Stimulated activated naive CD8-positive, alpha-beta T cell treated with anti-CD3 and anti-CD28 coated beads, Interleukin-15, Interleukin-2, amounts not matched to agents 100 ng/mL and 50 ng/mL, for 24 hours (primary cell): ENCODE data around the gene UHRF2.
"Not testable (repeated sequence)": the region's sequence is repeated elsewhere in the genome, so short reads cannot be mapped to it uniquely, and the experiment has no call there.

Experiments used
- H3K27ac Mint-ChIP-seq: one replicate; pipeline ENCODE4 v1.8.0; 2021; ENCODE audit warnings: mild to moderate bottlenecking, mixed read lengths
- H3K27me3 Mint-ChIP-seq: one replicate; pipeline ENCODE4 v1.8.0; 2021; ENCODE audit warnings: mixed read lengths
- H3K36me3 Mint-ChIP-seq: one replicate; pipeline ENCODE4 v1.8.0; 2021; ENCODE audit warnings: low read depth, mixed read lengths
- H3K4me1 Mint-ChIP-seq: one replicate; pipeline ENCODE4 v1.8.0; 2021; ENCODE audit warnings: low read depth, mixed read lengths
- H3K4me3 Mint-ChIP-seq: one replicate; pipeline ENCODE4 v1.8.0; 2021; ENCODE audit warnings: mild to moderate bottlenecking, mixed read lengths
- H3K9me3 Mint-ChIP-seq: one replicate; pipeline ENCODE4 v1.8.0; 2021; ENCODE audit warnings: mixed read lengths

UHRF2 gene, protein sequence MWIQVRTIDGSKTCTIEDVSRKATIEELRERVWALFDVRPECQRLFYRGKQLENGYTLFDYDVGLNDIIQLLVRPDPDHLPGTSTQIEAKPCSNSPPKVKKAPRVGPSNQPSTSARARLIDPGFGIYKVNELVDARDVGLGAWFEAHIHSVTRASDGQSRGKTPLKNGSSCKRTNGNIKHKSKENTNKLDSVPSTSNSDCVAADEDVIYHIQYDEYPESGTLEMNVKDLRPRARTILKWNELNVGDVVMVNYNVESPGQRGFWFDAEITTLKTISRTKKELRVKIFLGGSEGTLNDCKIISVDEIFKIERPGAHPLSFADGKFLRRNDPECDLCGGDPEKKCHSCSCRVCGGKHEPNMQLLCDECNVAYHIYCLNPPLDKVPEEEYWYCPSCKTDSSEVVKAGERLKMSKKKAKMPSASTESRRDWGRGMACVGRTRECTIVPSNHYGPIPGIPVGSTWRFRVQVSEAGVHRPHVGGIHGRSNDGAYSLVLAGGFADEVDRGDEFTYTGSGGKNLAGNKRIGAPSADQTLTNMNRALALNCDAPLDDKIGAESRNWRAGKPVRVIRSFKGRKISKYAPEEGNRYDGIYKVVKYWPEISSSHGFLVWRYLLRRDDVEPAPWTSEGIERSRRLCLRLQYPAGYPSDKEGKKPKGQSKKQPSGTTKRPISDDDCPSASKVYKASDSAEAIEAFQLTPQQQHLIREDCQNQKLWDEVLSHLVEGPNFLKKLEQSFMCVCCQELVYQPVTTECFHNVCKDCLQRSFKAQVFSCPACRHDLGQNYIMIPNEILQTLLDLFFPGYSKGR

DNA sequence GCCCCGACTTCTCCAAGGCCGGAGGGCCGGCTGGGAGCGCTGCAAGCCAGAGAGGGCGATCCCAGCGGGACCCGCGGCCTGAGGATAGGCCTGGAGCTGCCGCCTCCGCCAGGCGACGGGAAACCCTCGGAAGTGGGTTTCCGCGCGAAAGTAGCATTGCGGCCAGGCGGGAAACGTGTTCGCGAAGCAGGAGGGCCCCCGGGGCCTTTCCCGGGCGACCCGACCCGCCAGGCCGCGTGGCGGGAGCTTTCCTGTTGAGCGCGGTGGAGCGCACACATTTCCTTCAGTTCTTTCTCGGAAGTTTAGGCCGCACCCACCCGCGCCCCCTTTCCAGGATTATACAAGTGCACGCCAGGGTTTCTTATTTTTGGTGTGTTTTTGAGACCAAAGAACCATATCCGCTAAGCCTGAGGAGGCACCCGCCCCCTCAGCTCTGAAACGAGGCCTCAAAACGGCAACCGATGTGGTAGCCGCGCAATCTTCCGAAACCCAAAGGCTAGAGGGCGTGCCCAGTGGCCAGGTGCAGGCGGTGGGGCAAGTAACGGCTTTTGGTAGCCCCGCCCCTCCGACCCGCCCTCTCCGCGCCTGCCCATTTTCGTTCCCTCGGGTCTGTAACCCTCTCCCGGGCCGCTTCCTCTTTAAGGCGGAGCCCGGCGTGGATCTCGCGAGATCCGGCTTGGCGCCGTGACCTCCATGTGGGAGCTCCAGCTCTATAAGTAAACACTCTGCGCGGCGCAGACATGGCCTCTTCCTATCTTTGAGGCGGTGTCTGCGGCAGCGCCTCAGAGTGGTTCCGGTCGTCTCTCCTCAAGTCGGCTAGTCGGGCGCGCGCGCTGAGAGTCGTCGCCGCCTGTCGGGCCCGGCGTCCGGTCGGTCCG is at the start of gene UHRF2:
Gene UHRF2, plus strand, starts transcription at position 713 of the 878 bp plus-strand sequence. CDS start 292 bp downstream, outside the sequence.
- Mint-ChIP-seq H3K27me3 (no peaks in the 10 kb centered on the region), H3K9me3 (no peaks in the 10 kb centered on the region), H3K36me3 (peaks cover 26% of the 10 kb centered on the region)

DNA sequence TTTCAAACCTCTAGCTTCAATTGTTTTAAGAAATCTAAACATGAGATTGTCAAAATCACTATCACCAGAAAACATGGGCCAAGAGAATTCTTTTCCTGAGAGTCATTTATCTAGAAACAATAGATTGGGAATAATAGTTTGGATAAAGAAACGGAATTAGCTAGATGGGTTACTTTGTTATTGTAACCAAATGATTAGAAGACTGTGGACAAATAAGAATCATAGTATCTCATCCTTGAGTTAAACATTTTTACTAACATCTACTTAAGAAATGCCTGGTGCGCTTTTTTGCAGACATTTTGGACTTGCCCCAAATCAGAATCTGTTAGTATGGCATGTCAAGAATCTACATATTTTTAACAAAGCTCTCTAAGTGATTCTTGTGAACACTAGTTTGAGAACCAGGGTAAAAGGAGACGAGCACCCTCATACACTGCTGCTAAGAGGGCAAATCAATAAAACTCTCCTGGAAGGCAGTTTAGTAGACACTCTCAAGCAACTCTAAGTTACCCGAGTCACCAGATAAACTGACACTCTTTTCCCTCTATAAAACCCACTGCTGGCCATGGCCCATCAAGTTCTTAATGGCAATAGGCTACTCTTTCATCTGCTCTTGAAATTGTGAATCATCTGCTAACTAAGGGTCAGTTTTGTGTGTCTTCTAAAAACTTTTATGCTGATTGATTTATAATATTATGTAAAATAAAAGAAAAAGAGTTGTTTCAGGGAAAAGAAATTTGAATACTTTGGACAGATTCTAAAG is 45.7 kb upstream of the UHRF2 start:
- no peaks in the 10 kb centered on the region for H3K4me1 Mint-ChIP-seq
- no peak overlapping the region for H3K4me3 Mint-ChIP-seq
- no peaks in the 10 kb centered on the region for H3K9me3 Mint-ChIP-seq
- no peak overlapping the region for H3K27ac Mint-ChIP-seq
- no peaks in the 10 kb centered on the region for H3K27me3 Mint-ChIP-seq
- H3K36me3 Mint-ChIP-seq = no peaks in the 10 kb centered on the region

More for the DNA sequence above, at the start of gene UHRF2:
- Mint-ChIP-seq H3K4me1 (peaks cover 39% of the 10 kb centered on the region), H3K27ac (peak within 1 kb of the TSS; percentile 95), H3K4me3 (peak within 1 kb of the TSS; percentile 88)

DNA sequence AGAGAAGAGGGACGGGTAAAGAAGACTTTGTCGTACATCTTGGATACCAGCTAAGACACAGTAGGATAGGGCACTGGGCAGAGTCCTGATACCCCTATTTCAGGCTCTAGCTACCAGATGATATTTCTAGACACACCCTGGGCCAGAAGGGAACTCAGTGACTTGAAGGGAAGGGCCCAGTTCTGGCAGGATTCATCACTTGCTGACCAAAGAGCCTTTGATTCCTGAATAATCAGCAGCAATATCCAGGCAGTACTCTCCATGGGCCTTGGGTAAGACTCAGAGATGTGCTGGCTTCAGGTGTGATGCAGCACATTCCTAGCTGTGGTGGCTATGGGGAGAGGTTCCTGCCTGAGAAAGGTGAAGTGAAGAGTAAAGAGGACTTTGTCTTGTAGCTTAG is 44.2 kb upstream of the UHRF2 start:
- Mint-ChIP-seq H3K36me3 (no peaks in the 10 kb centered on the region), H3K4me3 (no peak overlapping the region), H3K9me3 (no peaks in the 10 kb centered on the region), H3K4me1 (no peaks in the 10 kb centered on the region), H3K27ac (no peak overlapping the region), H3K27me3 (no peaks in the 10 kb centered on the region)

DNA sequence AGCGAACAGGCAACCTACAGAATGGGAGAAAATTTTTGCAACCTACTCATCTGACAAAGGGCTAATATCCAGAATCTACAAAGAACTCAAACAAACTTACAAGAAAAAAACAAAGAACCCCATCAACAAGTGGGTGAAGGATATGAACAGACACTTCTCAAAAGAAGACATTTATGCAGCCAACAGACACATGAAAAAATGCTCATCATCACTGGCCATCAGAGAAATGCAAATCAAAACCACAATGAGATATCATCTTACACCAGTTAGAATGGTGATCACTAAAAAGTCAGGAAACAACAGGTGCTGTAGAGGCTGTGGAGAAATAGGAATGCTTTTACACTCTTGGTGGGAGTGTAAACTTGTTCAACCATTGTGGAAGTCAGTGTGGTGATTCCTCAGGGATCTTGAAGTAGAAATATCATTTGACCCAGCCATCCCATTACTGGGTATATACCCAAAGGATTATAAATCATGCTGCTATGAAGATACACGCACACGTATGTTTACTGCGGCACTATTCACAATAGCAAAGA is 31.5 kb upstream of the UHRF2 start:
- H3K27ac Mint-ChIP-seq, H3K4me1 Mint-ChIP-seq, H3K9me3 Mint-ChIP-seq, H3K4me3 Mint-ChIP-seq, H3K36me3 Mint-ChIP-seq, H3K27me3 Mint-ChIP-seq: not testable (repeated sequence)

DNA sequence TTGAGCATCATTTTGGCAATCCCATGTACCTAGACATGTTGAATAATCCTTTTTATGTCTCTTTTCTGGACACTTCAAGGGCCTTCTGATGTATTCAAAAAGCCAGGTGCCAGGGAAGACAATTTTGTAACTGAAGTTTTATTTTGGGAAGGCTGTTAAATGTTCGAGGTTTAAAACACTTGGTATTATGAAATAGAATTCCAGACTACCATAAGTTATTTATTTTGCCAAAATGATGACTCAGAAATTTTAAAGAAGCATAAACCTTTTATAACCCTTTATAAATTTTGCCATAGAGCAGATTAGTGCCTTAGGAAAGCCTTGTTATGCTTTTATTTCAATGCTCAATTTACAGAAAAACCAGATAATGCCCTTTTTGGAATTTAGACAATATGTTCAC is 30.3 kb upstream of the UHRF2 start:
- H3K27ac Mint-ChIP-seq = no peak overlapping the region
- no peaks in the 10 kb centered on the region for H3K36me3 Mint-ChIP-seq
- H3K4me3 Mint-ChIP-seq = no peak overlapping the region
- no peaks in the 10 kb centered on the region for H3K27me3 Mint-ChIP-seq
- no peaks in the 10 kb centered on the region for H3K4me1 Mint-ChIP-seq
- no peaks in the 10 kb centered on the region for H3K9me3 Mint-ChIP-seq

DNA sequence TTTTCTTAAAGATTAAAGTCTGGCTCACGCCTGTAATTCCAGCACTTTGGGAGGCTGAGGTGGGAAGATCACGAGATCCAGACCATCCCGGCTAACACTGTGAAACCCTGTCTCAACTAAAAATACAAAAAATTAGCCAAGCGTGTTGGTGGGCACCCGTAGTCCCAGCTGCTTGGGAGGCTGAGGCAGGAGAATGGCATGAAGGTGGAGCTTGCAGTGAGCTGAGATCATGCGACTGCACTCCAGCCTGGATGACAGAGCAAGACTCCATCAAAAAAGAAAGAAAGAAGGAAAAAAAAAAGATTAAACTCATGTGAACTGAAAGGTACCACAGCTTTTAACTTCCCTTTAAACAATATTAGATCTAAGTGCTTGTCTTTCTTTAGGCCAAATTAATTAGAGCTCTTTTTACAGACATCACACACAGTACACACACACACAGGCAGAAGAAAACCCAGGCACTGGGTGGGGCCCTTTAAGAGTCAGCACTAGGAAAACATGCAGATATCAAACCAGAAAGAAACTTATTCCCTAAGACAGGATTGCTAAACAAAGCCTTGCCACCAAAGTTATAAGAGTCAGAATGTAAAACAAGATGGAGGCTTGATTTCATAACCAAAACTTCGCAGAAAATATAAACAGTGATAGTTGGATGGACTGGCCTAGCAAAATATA is 29.3 kb upstream of the UHRF2 start:
- H3K4me3 Mint-ChIP-seq = no peak overlapping the region
- H3K4me1 Mint-ChIP-seq = no peaks in the 10 kb centered on the region
- H3K27me3 Mint-ChIP-seq = no peaks in the 10 kb centered on the region
- no peaks in the 10 kb centered on the region for H3K9me3 Mint-ChIP-seq
- H3K36me3 Mint-ChIP-seq = no peaks in the 10 kb centered on the region
- no peak overlapping the region for H3K27ac Mint-ChIP-seq

DNA sequence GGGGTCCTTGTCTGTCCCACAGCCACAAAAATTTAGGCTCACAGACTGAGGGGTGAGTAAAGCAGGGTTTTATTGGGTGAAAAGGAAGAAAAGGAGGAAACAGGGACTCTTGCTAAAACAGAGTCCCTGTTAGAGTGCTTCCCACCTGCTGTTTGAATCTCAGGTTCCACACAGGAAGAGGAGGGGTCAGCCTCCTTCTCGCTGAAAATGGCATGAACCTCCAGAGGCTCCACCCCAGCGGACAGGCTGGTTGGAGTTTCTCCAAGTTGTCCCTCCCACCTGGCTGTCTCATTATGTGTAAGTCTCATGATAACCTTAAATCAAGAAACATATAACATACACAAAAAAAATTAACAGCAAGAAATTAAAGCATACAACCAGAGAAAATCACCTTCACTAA is 28.3 kb upstream of the UHRF2 start:
- Mint-ChIP-seq H3K4me3 (no peak overlapping the region), H3K4me1 (no peaks in the 10 kb centered on the region), H3K27me3 (no peaks in the 10 kb centered on the region), H3K9me3 (no peaks in the 10 kb centered on the region), H3K27ac (no peak overlapping the region), H3K36me3 (no peaks in the 10 kb centered on the region)

DNA sequence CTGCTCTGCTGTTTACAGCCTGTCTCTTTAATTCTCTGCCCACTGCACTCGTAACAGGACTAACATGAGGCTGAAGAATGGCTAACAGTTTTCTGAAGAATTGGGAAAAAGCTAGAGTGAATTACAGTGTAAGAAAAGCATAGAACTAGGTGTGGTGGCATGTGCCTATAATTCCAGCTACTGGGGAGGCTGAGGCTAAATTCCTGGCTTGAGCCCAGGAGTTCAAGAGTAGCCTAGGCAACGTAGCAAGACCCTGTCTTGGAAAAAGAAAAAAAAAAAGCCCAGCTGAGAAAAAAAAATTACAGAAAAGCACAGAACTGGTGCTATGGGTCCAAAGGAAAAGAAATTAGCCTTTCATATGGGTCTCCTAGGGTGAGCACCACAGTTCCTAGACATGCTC is 13.9 kb upstream of the UHRF2 start:
- Mint-ChIP-seq H3K9me3 (no peaks in the 10 kb centered on the region), H3K4me3 (no peak overlapping the region), H3K27me3 (no peaks in the 10 kb centered on the region), H3K27ac (no peak overlapping the region), H3K36me3 (no peaks in the 10 kb centered on the region), H3K4me1 (no peaks in the 10 kb centered on the region)

DNA sequence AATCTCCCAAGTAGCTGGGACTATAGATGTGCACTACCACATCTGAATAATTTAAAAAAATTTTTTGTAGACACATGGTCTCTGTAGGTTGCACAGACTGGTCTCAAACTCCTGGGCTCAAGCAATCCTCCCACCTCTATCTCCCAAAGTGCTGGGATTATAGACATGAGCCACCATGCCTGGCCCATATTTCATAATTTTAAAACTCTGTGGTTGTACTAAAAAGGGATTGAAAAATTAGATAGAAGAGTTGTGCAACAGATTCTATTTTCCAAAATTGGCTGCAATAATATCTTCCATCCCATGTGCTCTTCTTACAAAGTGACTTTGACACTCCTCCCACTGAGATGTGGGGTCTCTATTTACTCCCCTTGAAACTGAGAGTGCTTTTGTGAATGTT is 7.6 kb upstream of the UHRF2 start:
- no peaks in the 10 kb centered on the region for H3K9me3 Mint-ChIP-seq

DNA sequence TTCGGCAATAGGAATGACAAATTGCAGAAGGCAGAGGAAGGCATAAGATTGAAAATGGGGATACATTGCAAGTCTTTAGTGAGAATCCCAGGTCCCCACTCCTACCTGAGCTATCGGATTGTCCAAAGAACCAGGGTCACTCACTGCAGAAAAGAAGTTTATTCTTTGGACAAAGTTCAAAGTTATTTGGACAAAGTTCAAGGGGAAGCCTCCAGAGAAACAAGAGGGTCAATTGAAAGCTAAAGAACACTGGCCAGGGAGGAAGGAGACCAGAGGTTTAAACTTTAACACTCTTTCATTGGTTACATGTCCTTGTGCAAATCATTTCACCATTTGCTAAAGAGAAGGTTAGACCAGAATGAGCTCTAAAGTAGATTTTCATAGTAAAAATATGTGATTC is 5.2 kb upstream of the UHRF2 start:
- Mint-ChIP-seq H3K27ac (no peak overlapping the region), H3K4me3 (no peak overlapping the region), H3K9me3 (no peaks in the 10 kb centered on the region), H3K27me3 (peaks cover 3% of the 10 kb centered on the region), H3K4me1 (peaks cover 8% of the 10 kb centered on the region), H3K36me3 (no peaks in the 10 kb centered on the region)

More for the DNA sequence above, 7.6 kb upstream of the UHRF2 start:
- H3K27ac Mint-ChIP-seq = no peak overlapping the region
- no peak overlapping the region for H3K4me3 Mint-ChIP-seq
- H3K27me3 Mint-ChIP-seq = peaks cover 3% of the 10 kb centered on the region
- H3K36me3 Mint-ChIP-seq = no peaks in the 10 kb centered on the region
- H3K4me1 Mint-ChIP-seq = no peaks in the 10 kb centered on the region

DNA sequence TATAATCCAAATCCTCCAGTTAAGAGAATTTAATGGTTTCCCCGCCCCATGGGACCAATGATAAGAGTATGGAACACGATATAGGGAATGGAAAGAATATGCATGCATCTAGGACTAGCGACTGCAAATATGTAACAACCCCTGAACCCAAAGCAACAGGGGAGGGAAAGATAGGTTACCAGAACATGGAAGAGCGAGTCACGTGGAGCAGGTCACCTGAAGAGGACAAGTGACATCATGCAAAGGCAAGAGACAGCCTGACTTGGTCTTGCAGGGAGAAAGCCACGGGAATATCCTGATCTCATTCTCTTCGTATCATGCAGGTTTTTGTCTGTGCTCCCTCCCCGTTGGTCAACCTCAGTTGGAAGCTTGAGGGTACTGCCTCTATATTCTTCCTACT is 4.7 kb upstream of the UHRF2 start:
- H3K9me3 Mint-ChIP-seq = no peaks in the 10 kb centered on the region
- peaks cover 8% of the 10 kb centered on the region for H3K4me1 Mint-ChIP-seq
- H3K4me3 Mint-ChIP-seq = no peak overlapping the region
- peaks cover 3% of the 10 kb centered on the region for H3K27me3 Mint-ChIP-seq
- no peaks in the 10 kb centered on the region for H3K36me3 Mint-ChIP-seq
- H3K27ac Mint-ChIP-seq = no peak overlapping the region

DNA sequence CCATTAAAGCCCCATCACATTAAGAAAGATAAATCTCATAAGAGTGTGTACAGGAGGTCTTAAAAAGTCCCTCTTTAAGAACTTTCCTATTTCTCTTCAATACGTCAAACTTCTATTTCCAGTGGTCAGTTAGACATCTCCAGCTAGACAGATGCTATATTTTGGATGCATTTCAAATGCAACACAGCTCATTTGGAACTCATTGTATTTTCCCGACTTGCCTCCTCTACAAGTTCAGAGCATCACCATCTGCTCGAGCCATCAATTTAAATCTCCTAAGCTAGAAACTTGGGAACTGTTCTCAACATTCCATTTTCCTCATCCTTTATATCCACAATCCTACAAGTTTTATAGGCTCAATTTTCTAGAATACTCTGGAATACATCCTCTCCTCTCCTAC is 3.2 kb upstream of the UHRF2 start:
- H3K4me3 Mint-ChIP-seq = no peak overlapping the region
- H3K27me3 Mint-ChIP-seq = peaks cover 3% of the 10 kb centered on the region
- no peak overlapping the region for H3K27ac Mint-ChIP-seq
- no peaks in the 10 kb centered on the region for H3K9me3 Mint-ChIP-seq
- H3K36me3 Mint-ChIP-seq = peaks cover 6% of the 10 kb centered on the region
- peaks cover 12% of the 10 kb centered on the region for H3K4me1 Mint-ChIP-seq

DNA sequence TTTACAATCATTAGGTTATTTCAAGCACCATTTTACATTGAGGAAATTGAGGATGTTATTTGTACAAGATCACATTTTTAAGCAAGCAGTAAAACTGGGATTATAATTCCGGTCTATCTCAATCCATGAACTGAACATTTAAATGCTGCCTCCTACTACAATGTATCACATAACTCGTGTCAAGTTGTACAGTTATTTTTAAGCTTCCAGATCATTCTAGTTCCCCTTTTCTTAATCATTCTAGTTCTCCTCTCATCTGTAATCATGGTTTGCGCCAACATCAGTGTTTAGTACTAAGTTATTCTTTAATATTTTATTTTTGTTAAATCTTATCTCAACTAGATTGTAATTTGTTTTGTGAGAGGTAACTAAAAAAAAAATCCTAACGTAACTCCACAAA is 2.4 kb upstream of the UHRF2 start:
- H3K27me3 Mint-ChIP-seq = peaks cover 3% of the 10 kb centered on the region

More for the DNA sequence above, 2.4 kb upstream of the UHRF2 start:
- Mint-ChIP-seq H3K36me3 (peaks cover 14% of the 10 kb centered on the region), H3K4me1 (peaks cover 20% of the 10 kb centered on the region), H3K4me3 (no peak overlapping the region), H3K9me3 (no peaks in the 10 kb centered on the region), H3K27ac (no peak overlapping the region)
